K562 (cell line): ENCODE results near the gene SMAD3. TPM values are rescaled to one million over a fixed set of nuclear protein-coding genes. Genes with fewer than 3 reads are reported as not detected.

Experiments
- ATF4 ChIP-seq: fragments of 450-650 bp; formaldehyde crosslinking; IDR thresholded peaks from 2 replicates; pipeline ENCODE4 v1.4.0; 2022; ENCODE audit warnings: mild to moderate bottlenecking, moderate library complexity
- BCOR ChIP-seq: fragments of 450-650 bp; IDR thresholded peaks from 2 replicates; pipeline ENCODE4 v1.6.1; 2016
- CBFA2T2 ChIP-seq: fragments of 450-650 bp; conservative IDR thresholded peaks from 2 replicates; pipeline ENCODE4 v1.6.1; 2017; ENCODE audit warnings: mild to moderate bottlenecking
- CHD2 ChIP-seq: IDR thresholded peaks from 2 replicates; pipeline ENCODE4 v1.6.1; 2011; ENCODE audit warnings: low read depth, low read length
- E2F5 ChIP-seq: sonication (generic); formaldehyde crosslinking; IDR thresholded peaks from 2 replicates; pipeline ENCODE4 v1.8.0; 2022; ENCODE audit warnings: mild to moderate bottlenecking, missing genetic modification reagents
- KDM5B ChIP-seq: fragments of 200-600 bp; sonication (generic); IDR thresholded peaks from 2 replicates; pipeline ENCODE4 v1.6.1; 2012; ENCODE audit warnings: low read depth, mild to moderate bottlenecking, moderate library complexity, low read length, control low read depth, inconsistent platforms; ENCODE audit not compliant: insufficient replicate concordance
- MAX ChIP-seq: sonication (generic); formaldehyde crosslinking; IDR thresholded peaks from 2 replicates; pipeline ENCODE4 v1.9.0; 2022; ENCODE audit warnings: mild to moderate bottlenecking, missing genetic modification reagents
- NFIX ChIP-seq: fragments of 250-450 bp; sonication (Bioruptor Pico); IDR thresholded peaks from 2 replicates; pipeline ENCODE4 v1.4.0; 2020; ENCODE audit warnings: low read depth, mild to moderate bottlenecking, moderate library complexity
- PBX2 ChIP-seq, 2 experiments: IDR thresholded peaks in 1 of 2; conservative IDR thresholded peaks in 1 of 2; 2 replicates each; pipeline ENCODE4 v1.6.1; 2016; ENCODE audit warnings: low read depth in 2 of 2, mild to moderate bottlenecking in 1 of 2, missing compliant biosample characterization in 1 of 2, missing genetic modification characterization in 1 of 2, moderate library complexity in 1 of 2
- SRSF9 ChIP-seq: fragments of 200-400 bp; formaldehyde crosslinking; IDR thresholded peaks from 2 replicates; pipeline ENCODE4 v1.6.1; 2017; ENCODE audit warnings: low read depth, low read length, borderline replicate concordance
- THAP7 ChIP-seq: fragments of 250-450 bp; sonication (Bioruptor Pico); IDR thresholded peaks from 2 replicates; pipeline ENCODE4 v1.5.0; 2021
- THRB ChIP-seq: fragments of 450-650 bp; formaldehyde crosslinking; conservative IDR thresholded peaks from 2 replicates; pipeline ENCODE4 v1.4.0; 2022; ENCODE audit warnings: mild to moderate bottlenecking, missing genetic modification characterization
- ZHX1 ChIP-seq: fragments of 150-350 bp; conservative IDR thresholded peaks from 2 replicates; pipeline ENCODE4 v1.6.1; 2014; ENCODE audit warnings: low read length
- ZNF134 ChIP-seq: fragments of 250-450 bp; sonication (Bioruptor Pico); conservative IDR thresholded peaks from 2 replicates; pipeline ENCODE4 v1.4.0; 2020
- ZNF431 ChIP-seq: sonication (generic); formaldehyde crosslinking; IDR thresholded peaks from 2 replicates; pipeline ENCODE4 v1.8.0; 2022; ENCODE audit warnings: mild to moderate bottlenecking, missing genetic modification reagents
- ZNF740 ChIP-seq, 3 experiments: fragments of 200-800 bp in 1 of 3; sonication (Bioruptor generic) in 1 of 3; sonication (generic) in 1 of 3; formaldehyde crosslinking in 1 of 3; IDR thresholded peaks; 2 replicates each; pipeline versions ENCODE4 v1.6.1 to v1.8.0; 2016 to 2022; ENCODE audit warnings: mild to moderate bottlenecking in 2 of 3, missing compliant biosample characterization in 2 of 3, missing genetic modification characterization in 2 of 3, missing genetic modification reagents in 1 of 3
- polyA plus RNA-seq, 8 experiments: library from polyadenylated mRNA; depleted of rRNA in 4 of 8; stranded (reverse) in 5 of 8; unstranded in 3 of 8; fragments of >200 nt; fragmentation: Nextera tagmentation in 2 of 8; fragmentation: Illumina TruSeq in 1 of 8; extraction: Ambion mirVana in 2 of 8; extraction: Trizol in 1 of 8; gene quantifications; 2 replicates each; pipeline versions ENCODE4 v1.2.1 to v1.2.3, GENCODE V29; 2011 to 2014; ENCODE audit warnings: inconsistent platforms in 1 of 8, missing spikeins in 1 of 8
- total RNA-seq, 7 experiments: library from RNA; depleted of rRNA in 6 of 7; stranded (reverse); fragments of >200 nt in 6 of 7; fragmentation: Illumina TruSeq in 2 of 7; extraction: Trizol in 2 of 7; gene quantifications; 2 replicates each; pipeline versions ENCODE4 v1.2.1 to v1.2.3, GENCODE V29; 2011 to 2021; ENCODE audit warnings: low replicate concordance in 1 of 7

The SMAD3 gene
- total and polyA plus RNA-seq, 9 of the 15 experiments (the other 6 are each of a cell fraction or from before 2014, with no cell fraction given), result 4.3 to 39.2 (median 11.1) TPM

GRCh38 chr15:67082007-67082536 lies 16.7 kb downstream of the SMAD3 start (continued):
- no peak for TF ChIP-seq ZNF431 (CRISPR knock-in tag)
- TF ChIP-seq THAP7 (CRISPR knock-in tag), result no peak
- no peak for TF ChIP-seq SRSF9
- peak; percentile 43; the same call in 1 of the 2 replicates for TF ChIP-seq ATF4 (CRISPR knock-in tag)
- no peak for TF ChIP-seq NFIX
- TF ChIP-seq ZNF740 (CRISPR knock-in tag; IDR thresholded peaks at IDR 0.05), result no peak
- TF ChIP-seq ZNF740 (tag; IDR thresholded peaks at IDR 0.05), result no peak
- 0 out of 2 replicates have a peak, but pooled peaks have one; percentile 25 for TF ChIP-seq CHD2
- TF ChIP-seq BCOR, result 0 out of 2 replicates have a peak, but pooled peaks have one; percentile 31
- no peak for TF ChIP-seq THRB
- no peak for TF ChIP-seq KDM5B
- TF ChIP-seq ZNF134 (CRISPR knock-in tag), result no peak
- TF ChIP-seq CBFA2T2, result no peak
- TF ChIP-seq MAX (CRISPR knock-in tag), result no peak
- TF ChIP-seq ZHX1, result no peak
- TF ChIP-seq PBX2 (CRISPR knock-in tag; IDR thresholded peaks at IDR 0.05; ENCODE audit: low read depth), result no peak
- TF ChIP-seq PBX2 (tag; conservative IDR thresholded peaks at IDR 0.05; ENCODE audit: low read depth), result no peak
- TF ChIP-seq E2F5 (CRISPR knock-in tag), result no peak
